Uterus (tissue), 2 donors: ENCODE results near the gene CCDC171.

Experiments
- CTCF ChIP-seq, 4 experiments: fragments of 200-600 bp in 2 of 4; fragments of 450-650 bp in 2 of 4; sonication (generic) in 2 of 4; IDR thresholded peaks; one replicate each; pipeline ENCODE4 v1.5.1; 2016 to 2019; ENCODE audit warnings: antibody characterized with exemption in 4 of 4, mild to moderate bottlenecking in 2 of 4, moderate library complexity in 1 of 4
- POLR2A ChIP-seq, 2 donors: fragments of 450-650 bp; IDR thresholded peaks; one replicate each; pipeline ENCODE4 v1.6.1; 2016; ENCODE audit warnings: antibody characterized with exemption in 2 of 2, mild to moderate bottlenecking in 1 of 2, moderate library complexity in 1 of 2

GRCh38 chr9:15842051-15842450 lies 289.2 kb downstream of the CCDC171 start:
- no peak for TF ChIP-seq CTCF (IDR thresholded peaks at IDR 0.05)
- no peak for TF ChIP-seq POLR2A (IDR thresholded peaks at IDR 0.05)
